A549 (cell line): ENCODE data around the gene ADH4.

Source experiments
- BHLHE40 ChIP-seq: IDR thresholded peaks from 2 replicates; pipeline ENCODE4 v1.6.1; 2012; ENCODE audit warnings: low read depth, low read length, inconsistent platforms
- CBX8 ChIP-seq: fragments of 200-600 bp; sonication (generic); IDR thresholded peaks from 2 replicates; pipeline ENCODE4 v1.6.1; 2016
- EP300 ChIP-seq, 2 experiments: fragments of >200 bp; sonication (Bioruptor Twin); formaldehyde crosslinking; IDR thresholded peaks; 2 replicates in 1 of 2; 3 replicates in 1 of 2; pipeline ENCODE4 v1.6.1; 2016 to 2017
- GATA3 ChIP-seq: IDR thresholded peaks from 2 replicates; pipeline ENCODE4 v1.6.1; 2012; ENCODE audit warnings: borderline replicate concordance
- HOXA7 ChIP-seq: fragments of 250-450 bp; sonication (Bioruptor Pico); IDR thresholded peaks from 2 replicates; pipeline ENCODE4 v1.5.0; 2020; ENCODE audit warnings: mild to moderate bottlenecking, moderate library complexity
- POLR2A ChIP-seq: IDR thresholded peaks from 2 replicates; pipeline ENCODE4 v1.6.1; 2012; ENCODE audit warnings: mild to moderate bottlenecking, low read length
- RCOR1 ChIP-seq: fragments of 150-350 bp; IDR thresholded peaks from 2 replicates; pipeline ENCODE4 v1.6.1; 2014; ENCODE audit warnings: antibody characterized with exemption, low read length, low read depth
- RFX5 ChIP-seq: fragments of 450-650 bp; IDR thresholded peaks from 2 replicates; pipeline ENCODE4 v1.7.1; 2014; ENCODE audit warnings: antibody characterized with exemption, mild to moderate bottlenecking, moderate library complexity
- RNF2 ChIP-seq: fragments of 200-600 bp; sonication (generic); IDR thresholded peaks from 2 replicates; pipeline ENCODE4 v1.6.1; 2016; ENCODE audit warnings: low read depth, mild to moderate bottlenecking, antibody characterized with exemption, moderate library complexity, borderline replicate concordance
- TF ChIP-seq, protein P1 (sequence below): fragments of >200 bp; sonication (Bioruptor Twin); formaldehyde crosslinking; IDR thresholded peaks from 3 replicates; pipeline ENCODE4 v1.5.1; 2016
- TF ChIP-seq, protein P2 (sequence below): fragments of 200-600 bp; sonication (generic); IDR thresholded peaks from 2 replicates; pipeline ENCODE4 v1.6.1; 2016; ENCODE audit warnings: antibody characterized with exemption, mild to moderate bottlenecking, moderate library complexity

DNA sequence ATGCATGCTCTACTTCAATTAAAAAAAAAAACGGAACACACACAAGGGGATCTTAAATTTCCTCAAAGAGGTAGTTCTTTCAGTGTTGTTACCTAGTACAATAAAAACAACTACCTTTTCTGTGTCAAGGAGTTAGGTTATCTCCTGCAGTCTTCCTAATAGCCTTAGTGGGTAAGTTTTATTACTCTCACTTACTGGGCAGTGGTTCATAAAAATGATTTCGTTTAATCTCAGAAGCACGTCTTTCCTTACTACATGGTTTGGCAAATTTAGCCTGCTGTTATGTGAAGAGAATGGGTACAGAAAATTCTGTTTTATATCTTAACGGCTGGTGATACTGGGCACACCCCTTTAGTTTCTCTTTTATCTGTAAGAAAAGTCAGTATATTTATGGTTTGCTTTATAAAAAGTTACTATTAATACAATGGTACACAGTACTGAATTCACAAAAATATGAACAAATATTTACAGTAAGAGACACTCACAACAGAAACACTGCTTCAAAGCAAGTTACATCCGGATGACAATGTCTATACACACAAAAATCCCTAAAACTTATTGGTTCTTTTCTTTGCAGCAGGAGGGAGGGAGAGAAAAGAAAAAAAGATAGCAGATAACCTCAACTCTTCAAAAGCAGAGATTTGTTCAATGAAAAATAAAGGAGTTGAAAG, 64.3 kb downstream of the ADH4 start:
- TF ChIP-seq, protein P1, sequence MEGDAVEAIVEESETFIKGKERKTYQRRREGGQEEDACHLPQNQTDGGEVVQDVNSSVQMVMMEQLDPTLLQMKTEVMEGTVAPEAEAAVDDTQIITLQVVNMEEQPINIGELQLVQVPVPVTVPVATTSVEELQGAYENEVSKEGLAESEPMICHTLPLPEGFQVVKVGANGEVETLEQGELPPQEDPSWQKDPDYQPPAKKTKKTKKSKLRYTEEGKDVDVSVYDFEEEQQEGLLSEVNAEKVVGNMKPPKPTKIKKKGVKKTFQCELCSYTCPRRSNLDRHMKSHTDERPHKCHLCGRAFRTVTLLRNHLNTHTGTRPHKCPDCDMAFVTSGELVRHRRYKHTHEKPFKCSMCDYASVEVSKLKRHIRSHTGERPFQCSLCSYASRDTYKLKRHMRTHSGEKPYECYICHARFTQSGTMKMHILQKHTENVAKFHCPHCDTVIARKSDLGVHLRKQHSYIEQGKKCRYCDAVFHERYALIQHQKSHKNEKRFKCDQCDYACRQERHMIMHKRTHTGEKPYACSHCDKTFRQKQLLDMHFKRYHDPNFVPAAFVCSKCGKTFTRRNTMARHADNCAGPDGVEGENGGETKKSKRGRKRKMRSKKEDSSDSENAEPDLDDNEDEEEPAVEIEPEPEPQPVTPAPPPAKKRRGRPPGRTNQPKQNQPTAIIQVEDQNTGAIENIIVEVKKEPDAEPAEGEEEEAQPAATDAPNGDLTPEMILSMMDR, result no peak
- TF ChIP-seq CBX8 (no peak), GATA3 (no peak), BHLHE40 (no peak), RNF2 (no peak), POLR2A (no peak), EP300 (IDR thresholded peaks at IDR 0.05) (no peak), RCOR1 (no peak), RFX5 (no peak), HOXA7 (CRISPR knock-in tag) (no peak)
- TF ChIP-seq, protein P2, sequence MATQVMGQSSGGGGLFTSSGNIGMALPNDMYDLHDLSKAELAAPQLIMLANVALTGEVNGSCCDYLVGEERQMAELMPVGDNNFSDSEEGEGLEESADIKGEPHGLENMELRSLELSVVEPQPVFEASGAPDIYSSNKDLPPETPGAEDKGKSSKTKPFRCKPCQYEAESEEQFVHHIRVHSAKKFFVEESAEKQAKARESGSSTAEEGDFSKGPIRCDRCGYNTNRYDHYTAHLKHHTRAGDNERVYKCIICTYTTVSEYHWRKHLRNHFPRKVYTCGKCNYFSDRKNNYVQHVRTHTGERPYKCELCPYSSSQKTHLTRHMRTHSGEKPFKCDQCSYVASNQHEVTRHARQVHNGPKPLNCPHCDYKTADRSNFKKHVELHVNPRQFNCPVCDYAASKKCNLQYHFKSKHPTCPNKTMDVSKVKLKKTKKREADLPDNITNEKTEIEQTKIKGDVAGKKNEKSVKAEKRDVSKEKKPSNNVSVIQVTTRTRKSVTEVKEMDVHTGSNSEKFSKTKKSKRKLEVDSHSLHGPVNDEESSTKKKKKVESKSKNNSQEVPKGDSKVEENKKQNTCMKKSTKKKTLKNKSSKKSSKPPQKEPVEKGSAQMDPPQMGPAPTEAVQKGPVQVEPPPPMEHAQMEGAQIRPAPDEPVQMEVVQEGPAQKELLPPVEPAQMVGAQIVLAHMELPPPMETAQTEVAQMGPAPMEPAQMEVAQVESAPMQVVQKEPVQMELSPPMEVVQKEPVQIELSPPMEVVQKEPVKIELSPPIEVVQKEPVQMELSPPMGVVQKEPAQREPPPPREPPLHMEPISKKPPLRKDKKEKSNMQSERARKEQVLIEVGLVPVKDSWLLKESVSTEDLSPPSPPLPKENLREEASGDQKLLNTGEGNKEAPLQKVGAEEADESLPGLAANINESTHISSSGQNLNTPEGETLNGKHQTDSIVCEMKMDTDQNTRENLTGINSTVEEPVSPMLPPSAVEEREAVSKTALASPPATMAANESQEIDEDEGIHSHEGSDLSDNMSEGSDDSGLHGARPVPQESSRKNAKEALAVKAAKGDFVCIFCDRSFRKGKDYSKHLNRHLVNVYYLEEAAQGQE, result no peak
